ENCODE results near the gene RAD21L1.
A peak's percentile ranks its signal among the peaks of the same experiment; 100 is the strongest.
"Not testable (repeated sequence)": the region's sequence is repeated elsewhere in the genome, so short reads cannot be mapped to it uniquely, and the experiment has no call there.

The RAD21L1 gene

DNA sequence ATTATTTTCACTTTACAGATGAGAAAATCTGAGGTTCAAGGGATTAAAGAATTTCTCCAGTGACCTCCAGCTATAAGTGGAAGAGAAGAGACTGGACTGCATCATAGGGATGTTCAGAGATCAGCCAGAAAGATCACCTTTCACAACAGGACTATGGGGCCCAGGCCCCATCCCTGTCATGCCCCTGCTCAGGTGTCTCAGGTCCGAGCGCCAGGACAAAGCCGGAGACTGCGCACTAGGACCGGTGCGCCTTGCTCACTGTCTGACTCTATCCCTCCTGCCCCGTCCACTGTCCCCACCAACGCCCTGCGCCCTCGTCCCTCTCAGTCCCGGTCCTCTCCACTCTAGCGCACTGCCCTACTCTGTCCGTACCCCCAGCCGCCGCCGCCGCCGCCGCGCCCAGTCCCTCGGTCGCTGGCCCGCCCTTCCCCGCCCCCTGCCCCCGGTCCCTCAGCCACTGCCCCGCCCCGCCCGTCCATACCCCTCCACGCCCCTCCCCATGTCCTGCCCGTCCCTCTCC lies 521 bp upstream of the RAD21L1 start:
- no peak for DNase-seq (ENCODE audit: low read depth in 2 of 2)

DNA sequence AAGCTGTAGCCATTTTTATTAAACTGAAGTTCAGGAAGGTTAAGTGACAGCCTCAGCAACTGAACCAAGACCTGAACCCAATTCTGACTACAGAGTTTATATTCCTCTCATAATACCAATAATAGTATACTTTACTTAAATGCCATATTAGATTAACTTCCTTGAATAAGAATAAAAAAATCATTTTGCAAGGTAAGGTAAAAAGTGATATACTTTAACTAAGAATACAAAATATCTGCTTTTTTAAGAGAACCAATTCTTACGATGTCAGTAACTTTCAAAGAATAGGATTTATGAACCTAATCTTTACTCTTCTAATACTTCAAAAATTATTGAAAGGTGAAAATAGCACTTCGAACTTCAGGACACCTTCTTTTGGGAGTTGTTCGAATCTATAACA lies 3.7 kb downstream of the RAD21L1 start:
- no peak for DNase-seq (ENCODE audit: low read depth in 2 of 2)

- DNase-seq (ENCODE audit: low read depth in 2 of 2), result no peak
Measured at GRCh38 chr20:1232286-1233111, 6.7 kb downstream of the RAD21L1 start.

DNA sequence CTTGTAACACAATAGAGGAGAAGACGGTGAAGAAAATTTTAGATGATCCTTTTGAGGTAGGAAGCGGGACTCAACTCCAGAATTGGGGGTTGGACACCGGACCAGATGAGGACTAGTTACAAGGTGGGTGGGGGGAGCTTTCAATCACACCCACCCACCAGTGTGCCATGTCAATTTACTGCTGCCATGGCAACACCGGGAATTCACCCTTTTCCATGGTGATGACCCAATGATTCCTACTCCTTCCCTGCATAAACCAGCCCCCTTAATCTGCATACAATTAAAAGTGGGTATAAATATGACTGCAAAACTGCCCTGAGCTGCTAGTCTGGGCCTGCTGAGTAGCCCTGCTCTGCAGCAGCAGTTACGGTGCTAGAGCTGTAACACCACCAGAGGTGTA lies 14.7 kb downstream of the RAD21L1 start:
- no peak for DNase-seq (ENCODE audit: low read depth in 2 of 2)

DNA sequence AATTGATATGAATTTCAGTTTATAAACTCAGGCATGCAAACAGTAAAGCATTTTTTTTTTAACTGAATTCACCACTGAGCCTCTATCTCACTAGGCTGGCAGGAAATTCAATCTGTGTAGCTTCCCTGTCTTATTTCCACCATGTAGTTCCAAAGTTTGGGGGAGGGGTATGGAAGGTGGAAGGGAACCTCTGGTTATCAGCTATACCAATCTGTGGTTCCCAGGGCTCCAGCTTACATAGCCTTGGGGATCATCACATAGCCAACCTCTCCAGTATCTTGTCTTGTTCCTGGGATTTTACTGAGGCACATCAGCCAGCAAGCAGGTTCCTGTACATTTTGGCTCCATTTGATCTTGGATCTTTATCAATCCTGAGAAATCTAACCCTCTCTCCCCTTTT lies 15.6 kb downstream of the RAD21L1 start:
- no peak for DNase-seq (ENCODE audit: low read depth in 2 of 2)

DNA sequence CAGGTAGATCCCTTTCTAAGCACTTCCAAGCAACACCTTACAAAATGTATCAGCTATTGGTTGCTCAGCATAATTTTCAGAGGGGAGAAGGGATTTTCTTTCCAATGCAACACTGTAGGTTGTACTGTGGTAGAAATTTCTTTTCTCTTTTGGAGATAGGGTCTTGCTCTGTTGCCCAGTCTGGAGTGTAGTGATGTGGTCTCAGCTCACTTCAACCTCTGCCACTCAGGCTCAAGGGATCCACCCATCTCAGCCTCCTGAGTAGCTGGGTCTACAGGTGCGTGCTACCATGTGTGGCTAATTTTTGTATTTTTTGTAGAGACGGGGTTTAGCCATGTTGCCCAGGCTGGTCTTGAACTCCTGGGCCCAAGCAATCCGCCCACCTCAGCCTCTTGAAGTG lies 16.3 kb downstream of the RAD21L1 start:
- DNase-seq (ENCODE audit: low read depth in 2 of 2), result no peak

DNA sequence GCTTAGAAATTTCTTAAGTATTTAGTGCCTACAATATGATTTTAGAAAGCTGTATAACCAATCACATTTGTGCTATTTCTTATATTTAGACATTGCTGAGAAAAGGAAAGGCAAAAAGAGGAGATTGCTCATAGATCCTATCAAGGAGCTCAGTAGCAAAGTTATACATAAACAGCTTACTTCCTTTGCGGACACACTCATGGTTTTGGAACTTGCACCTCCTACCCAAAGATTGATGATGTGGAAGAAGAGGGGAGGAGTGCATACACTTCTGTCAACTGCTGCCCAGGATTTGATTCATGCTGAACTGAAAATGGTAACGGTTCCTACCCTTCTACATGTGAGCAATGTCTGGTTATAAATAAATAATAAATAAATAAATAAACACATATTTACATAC lies 16.7 kb downstream of the RAD21L1 start:
- DNase-seq (ENCODE audit: low read depth in 2 of 2), result no peak

- DNase-seq (ENCODE audit: low read depth in 2 of 2), result no peak
Measured at GRCh38 chr20:1245578-1245977, 19.7 kb downstream of the RAD21L1 start.

GRCh38 chr20:1247689-1248088 lies 21.8 kb downstream of the RAD21L1 start:
- no peak for DNase-seq (ENCODE audit: low read depth in 2 of 2)

DNA sequence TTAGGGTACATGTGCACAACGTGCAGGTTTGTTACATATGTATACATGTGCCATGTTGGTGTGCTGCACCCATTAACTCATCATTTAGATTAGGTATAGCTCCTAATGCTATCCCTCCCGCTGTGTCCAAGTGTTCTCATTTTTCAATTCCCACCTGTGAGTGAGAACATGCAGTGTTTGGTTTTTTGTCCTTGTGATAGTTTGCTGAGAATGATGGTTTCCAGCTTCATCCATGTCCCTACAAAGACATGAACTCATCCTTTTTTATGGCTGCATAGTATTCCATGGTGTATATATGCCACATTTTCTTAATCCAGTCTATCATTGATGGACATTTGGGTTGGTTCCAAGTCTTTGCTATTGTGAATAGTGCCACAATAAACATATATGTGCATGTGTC lies 24.4 kb downstream of the RAD21L1 start:
- DNase-seq (ENCODE audit: low read depth in 2 of 2), result not testable (repeated sequence)

- no peak for DNase-seq (ENCODE audit: low read depth in 2 of 2)
Measured at GRCh38 chr20:1252416-1252815, 26.6 kb downstream of the RAD21L1 start.

GRCh38 chr20:1254254-1254653 lies 28.4 kb downstream of the RAD21L1 start:
- DNase-seq (ENCODE audit: low read depth in 2 of 2), result no peak

DNA sequence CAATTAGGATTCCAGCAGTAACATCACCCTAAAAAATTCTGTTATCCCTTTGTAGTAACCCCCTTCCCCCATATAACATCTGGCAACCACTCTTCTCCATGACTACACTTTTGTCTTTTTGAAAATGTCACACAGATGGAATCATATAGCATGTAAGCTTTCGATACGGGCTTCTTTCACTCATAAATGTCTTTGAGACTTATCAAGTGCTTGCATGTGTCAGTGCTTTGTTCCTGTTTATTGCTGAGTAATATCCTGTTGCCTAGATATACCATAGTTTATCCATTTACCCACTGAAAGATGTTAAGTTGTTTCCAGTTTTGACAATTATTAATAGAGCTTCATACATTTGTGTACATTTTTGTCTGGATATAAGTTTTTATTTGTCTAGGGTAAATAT lies 29.8 kb downstream of the RAD21L1 start:
- DNase-seq (ENCODE audit: low read depth in 2 of 2), result no peak

- no peak for DNase-seq (ENCODE audit: low read depth in 2 of 2)
Measured at GRCh38 chr20:1263853-1264252, 38.0 kb downstream of the RAD21L1 start.

DNA sequence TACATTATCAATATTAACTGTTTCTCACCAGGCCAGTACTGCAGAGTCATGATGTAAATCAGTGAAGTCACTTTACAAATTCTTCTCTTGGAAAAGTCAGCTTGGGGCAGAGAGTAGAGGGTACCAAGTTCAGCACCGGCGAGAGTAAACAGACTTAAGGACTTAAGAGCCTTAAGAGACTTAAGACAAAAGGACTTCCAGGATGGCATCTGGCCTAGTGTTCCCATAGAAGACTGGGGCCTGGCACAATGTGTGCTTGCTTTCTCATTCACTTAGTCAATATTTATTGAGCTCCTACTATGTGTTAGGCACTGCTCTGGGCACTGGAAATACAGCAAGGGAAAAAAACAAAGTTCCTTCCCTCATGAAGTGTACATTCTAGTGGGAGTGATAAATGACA lies 38.9 kb downstream of the RAD21L1 start:
- no peak for DNase-seq (ENCODE audit: low read depth in 2 of 2)

- DNase-seq (ENCODE audit: low read depth in 2 of 2), result no peak
Measured at GRCh38 chr20:1265226-1265915, 39.5 kb downstream of the RAD21L1 start.

- DNase-seq (ENCODE audit: low read depth in 2 of 2), result no peak
Measured at GRCh38 chr20:1265916-1266166, 40.0 kb downstream of the RAD21L1 start.

GRCh38 chr20:1266167-1266973 lies 40.5 kb downstream of the RAD21L1 start, which contains the start of gene SNPH:
SNPH (plus strand) TSS chr20:1266294; CDS start chr20:1296240, 29,946 bp downstream.
- DNase-seq (ENCODE audit: low read depth in 2 of 2), result peak; percentile 35 to 49

DNA sequence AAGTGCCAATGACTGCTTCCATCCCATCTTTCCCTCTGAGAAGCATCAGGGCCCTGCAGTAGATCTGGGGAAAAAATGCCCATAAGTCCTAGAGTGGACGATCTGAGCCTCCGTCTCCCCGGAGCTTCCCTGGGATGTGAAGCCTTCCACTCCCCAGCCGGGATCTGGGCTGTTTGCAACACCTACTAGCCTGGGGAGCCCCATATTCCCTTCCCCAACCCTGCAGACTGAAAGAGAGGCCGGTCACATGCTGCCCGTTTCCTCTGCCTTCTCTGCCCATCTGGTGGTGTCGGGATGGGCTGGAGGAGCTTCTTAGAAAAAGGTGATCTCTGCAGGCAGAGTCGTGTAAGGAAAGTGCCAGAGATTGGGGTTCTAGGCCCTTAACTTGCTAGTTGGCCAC lies 41.3 kb downstream of the RAD21L1 start:
- no peak for DNase-seq (ENCODE audit: low read depth in 2 of 2)

DNA sequence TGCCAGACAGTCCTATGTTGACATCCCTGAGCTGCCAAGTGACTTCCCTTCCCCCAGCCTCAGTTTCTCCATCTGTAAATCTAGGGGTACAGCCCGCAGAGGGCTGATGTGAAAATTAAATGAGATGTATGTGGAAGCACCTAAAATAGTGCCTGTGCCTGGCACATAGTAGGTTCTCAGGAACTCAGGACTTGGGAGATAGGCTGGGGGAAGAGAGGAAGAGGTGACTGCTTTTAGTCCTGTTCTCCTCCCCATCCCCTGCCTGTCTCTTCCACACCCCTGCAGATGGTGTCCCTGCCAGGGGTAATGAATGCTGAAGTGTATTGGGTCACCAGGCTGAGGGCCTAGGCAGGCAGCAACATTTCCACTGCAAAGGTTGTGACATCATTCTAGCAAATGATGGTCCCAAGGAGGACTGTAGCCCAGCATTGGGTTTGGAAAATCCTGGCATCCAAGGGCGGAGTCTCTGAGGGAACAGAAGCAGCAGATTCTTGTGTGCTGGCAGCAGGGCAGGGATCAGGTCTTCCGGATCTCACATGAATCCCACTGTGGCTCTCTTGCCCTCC lies 42.0 kb downstream of the RAD21L1 start:
- DNase-seq (ENCODE audit: low read depth in 2 of 2), result no peak

GRCh38 chr20:1269235-1269634 lies 43.4 kb downstream of the RAD21L1 start:
- DNase-seq (ENCODE audit: low read depth in 2 of 2), result no peak

DNA sequence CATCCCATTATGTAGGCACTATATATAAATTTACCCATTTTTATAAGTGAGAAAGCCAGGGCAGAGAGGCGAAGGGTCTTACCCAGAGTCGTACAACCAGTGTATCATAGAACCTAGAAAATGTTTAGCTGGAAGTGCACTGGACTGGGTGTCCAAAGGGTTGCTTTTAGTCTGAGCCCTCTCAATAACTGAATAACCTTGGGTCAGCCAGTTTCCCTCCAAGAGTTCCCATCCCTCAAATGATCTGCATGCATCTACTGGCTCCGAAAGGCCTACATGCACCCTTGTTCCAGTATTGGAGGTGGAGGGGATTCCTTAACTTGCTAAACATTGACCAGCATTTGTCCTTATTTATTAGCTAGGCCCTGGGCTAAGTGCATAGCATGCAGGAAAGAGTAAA lies 44.0 kb downstream of the RAD21L1 start:
- no peak for DNase-seq (ENCODE audit: low read depth in 2 of 2)

Measured in stimulated activated CD8-positive, alpha-beta memory T cell treated with anti-CD3 and anti-CD28 coated beads, Interleukin-15, amount 100 ng/mL, for 4 hours (primary cell).